Measurements from ENCODE around the gene SBK2.

The SBK2 gene

GRCh38 chr19:55485439-55486011 lies 51.4 kb downstream of the SBK2 start:
- TF ChIP-seq, protein P1, sequence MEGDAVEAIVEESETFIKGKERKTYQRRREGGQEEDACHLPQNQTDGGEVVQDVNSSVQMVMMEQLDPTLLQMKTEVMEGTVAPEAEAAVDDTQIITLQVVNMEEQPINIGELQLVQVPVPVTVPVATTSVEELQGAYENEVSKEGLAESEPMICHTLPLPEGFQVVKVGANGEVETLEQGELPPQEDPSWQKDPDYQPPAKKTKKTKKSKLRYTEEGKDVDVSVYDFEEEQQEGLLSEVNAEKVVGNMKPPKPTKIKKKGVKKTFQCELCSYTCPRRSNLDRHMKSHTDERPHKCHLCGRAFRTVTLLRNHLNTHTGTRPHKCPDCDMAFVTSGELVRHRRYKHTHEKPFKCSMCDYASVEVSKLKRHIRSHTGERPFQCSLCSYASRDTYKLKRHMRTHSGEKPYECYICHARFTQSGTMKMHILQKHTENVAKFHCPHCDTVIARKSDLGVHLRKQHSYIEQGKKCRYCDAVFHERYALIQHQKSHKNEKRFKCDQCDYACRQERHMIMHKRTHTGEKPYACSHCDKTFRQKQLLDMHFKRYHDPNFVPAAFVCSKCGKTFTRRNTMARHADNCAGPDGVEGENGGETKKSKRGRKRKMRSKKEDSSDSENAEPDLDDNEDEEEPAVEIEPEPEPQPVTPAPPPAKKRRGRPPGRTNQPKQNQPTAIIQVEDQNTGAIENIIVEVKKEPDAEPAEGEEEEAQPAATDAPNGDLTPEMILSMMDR (IDR thresholded peaks at IDR 0.05): no peak

DNA sequence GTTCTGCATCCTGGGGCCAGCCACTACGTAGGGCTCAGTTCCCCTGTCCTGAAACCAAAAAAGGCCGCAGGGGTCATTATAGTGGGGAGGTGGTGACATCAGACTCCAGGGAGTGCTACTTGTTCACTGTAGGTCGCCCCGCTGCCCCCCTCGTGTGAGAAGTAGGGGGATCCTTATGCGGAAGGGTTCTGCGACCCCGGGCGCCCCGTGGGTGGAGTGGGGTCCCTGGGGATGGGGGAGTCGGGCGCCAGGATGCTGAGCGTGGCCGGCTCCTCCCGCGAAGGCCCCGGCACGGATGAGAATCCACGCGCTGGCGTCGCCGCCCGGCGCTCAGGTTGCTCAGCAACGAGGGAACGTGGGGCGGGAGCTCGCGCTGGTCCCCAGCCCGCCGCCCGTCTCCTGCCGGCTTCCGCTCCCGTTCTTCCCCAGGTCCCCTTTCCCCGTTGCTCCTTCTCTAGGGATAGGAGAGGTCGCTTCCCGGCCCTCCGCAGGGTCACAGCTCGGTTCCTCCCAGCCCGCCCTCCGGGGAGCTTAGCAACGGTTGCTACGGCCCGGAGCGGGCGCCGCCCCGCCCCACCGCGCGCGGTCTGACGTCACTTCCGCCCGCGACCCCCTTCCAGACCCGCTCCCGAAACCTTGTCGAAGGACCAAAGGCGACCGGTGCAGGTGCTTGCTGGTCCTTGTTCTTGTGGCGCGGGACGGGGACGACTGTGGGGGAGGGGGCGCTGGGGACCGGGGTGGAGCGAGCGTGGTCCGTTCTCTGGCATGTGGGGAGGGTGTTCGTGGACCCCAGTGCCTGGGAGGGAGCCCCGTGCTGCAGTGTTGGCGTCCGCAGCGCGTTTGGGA lies 52.1 kb downstream of the SBK2 start, which contains the start of gene NAT14:
Gene NAT14 (plus strand): TSS at position 596 of the 846 bp plus-strand sequence. CDS start 521 bp downstream, outside the sequence.
- TF ChIP-seq, protein P1 (IDR thresholded peaks at IDR 0.05): no peak

GRCh38 chr19:55483706-55484592 lies 53.0 kb downstream of the SBK2 start:
- TF ChIP-seq, protein P1 (IDR thresholded peaks at IDR 0.05): no peak

DNA sequence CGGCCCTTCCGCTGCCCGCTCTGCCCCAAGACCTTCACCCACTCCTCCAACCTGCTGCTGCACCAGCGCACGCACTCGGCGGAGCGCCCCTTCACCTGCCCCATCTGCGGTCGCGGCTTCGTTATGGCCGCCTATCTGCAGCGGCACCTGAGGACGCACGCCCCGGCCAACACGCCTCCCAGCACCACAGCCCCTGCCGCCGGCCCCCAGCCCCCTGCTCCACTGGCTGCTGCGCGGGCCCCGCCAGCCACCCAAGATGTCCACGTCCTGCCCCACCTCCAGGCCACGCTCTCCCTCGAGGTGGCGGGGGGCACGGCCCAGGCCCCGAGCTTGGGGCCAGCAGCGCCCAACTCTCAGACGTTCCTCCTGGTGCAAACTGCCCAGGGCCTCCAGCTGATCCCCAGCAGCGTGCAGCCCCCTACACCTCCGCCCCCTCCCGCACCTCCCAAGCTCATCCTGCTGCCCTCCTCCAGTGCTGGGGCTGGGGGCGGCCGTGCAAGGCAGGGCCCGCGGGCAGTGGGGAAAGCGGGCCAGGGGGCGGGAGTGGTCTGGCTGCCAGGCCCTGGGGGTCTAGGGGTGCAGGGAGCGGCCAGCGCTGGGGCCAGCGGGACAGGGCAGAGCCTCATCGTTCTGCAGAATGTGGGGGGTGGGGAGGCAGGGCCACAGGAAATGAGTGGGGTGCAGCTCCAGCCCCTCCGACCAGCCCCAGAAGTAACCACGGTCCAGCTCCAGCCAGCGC lies 53.8 kb downstream of the SBK2 start:
- TF ChIP-seq, protein P1 (IDR thresholded peaks at IDR 0.05): no peak

DNA sequence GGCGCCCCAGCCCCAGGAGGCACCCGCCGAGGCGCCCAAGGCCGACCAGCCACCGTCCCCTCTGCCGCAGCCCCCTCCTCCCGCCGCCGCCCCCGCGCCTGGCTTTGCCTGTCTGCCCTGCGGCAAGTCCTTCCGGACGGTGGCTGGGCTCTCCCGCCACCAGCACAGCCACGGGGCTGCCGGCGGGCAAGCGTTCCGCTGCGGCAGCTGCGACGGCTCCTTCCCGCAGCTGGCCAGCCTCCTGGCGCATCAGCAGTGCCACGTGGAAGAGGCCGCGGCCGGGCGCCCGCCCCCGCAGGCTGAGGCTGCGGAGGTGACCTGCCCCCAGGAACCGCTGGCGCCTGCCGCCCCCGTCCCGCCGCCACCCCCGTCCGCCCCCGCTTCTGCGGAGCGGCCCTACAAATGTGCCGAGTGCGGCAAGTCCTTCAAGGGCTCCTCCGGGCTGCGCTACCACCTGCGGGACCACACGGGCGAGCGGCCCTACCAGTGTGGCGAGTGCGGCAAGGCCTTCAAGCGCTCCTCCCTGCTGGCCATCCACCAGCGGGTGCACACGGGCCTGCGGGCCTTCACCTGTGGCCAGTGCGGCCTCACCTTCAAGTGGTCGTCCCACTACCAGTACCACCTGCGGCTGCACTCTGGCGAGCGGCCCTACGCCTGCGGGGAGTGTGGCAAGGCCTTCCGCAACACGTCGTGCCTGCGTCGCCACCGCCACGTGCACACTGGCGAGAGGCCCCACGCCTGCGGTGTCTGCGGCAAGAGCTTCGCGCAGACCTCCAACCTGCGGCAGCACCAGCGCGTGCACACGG lies 54.6 kb downstream of the SBK2 start:
- TF ChIP-seq, protein P1 (IDR thresholded peaks at IDR 0.05): no peak

GRCh38 chr19:55481794-55482155 lies 55.2 kb downstream of the SBK2 start:
- TF ChIP-seq, protein P1 (IDR thresholded peaks at IDR 0.05): no peak
